HG03025 (cell line): ENCODE measurements around the gene SYN1.

Experiments used
- ATAC-seq: cut with Tn5 transposase; IDR thresholded peaks from one replicate; pipeline ENCODE4 v1.9.1; 2021; ENCODE audit warnings: mild to moderate bottlenecking, moderate library complexity; ENCODE audit not compliant: unreplicated experiment, low FRiP score

Gene SYN1

DNA sequence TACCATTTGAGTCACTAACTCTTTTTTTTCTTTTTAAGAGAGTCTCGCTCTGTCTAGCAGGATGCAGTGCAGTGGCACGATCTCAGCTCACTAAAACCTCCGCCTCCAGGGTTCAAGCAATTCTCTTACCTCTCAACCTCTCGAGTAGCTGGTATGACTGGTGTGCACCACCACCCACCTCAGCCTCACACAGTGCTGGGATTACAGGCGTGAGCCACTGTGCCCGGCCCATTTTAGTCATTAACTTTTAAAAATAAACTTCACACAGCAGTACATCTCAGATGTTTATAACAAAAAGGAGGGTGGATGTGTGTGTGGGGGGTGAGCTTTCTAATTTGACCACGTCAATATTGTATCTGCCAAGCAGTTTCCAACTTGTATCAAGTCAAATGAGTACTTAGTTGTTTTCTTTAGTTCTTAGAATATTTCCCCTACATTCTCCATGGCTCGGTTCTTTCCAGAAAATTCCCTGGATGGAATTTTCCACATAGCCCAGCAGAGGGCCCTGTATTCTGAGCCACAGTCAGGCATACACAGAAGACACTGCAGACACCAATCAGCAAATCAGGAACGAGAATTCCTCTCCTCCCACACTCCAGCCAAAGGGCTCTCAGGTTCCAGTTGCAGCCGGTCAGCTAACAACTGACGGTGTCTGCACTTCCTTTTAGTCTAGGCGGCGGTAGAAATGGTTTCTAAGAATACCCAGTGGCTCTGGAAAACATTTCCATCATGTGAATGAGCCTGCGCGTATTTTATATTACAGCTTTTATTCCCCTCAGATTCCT is 78.7 kb downstream of the SYN1 start:
- ATAC-seq, result no peak

- ATAC-seq, result no peak
Observed at GRCh38 chrX:47539860-47540259, 79.8 kb downstream of the SYN1 start.

DNA sequence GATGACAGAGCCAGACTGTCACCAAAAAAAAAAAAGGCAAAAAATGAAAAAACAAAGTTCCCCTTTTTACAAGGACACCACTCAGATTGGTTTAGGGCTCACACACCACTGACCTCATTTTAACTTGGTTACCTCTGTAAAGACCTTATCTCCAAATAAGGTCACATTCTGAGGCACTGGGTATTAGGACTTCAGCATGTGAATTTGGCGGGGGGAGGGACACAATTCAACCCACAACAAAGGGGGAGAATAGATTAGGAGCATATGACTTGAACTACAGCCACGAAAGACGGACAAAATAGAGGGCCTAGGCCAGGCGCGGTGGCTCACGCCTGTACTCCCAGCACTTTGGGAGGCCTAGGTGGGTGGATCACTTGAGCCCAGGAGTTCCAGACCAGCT is 89.6 kb downstream of the SYN1 start:
- ATAC-seq, result no peak

DNA sequence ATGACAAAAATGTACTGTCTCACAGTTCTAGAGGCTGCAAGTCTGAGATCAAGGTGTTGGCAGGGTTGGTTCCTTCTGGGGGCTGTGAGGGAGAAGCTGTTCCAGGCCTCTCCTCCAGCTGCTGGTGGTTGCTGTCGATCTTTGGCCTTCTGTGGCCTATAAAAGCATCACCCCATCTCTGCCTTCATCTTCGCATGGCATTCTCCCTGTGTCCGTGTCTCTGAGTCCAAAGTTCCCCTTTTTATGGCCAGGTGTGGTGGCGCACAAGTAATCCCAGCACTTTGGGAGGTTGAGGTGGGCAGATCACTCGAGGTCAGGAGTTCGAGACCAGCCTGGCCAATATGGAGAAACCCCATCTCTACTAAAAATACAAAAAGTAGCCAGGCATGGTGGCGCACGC is 90.1 kb downstream of the SYN1 start:
- no peak for ATAC-seq

DNA sequence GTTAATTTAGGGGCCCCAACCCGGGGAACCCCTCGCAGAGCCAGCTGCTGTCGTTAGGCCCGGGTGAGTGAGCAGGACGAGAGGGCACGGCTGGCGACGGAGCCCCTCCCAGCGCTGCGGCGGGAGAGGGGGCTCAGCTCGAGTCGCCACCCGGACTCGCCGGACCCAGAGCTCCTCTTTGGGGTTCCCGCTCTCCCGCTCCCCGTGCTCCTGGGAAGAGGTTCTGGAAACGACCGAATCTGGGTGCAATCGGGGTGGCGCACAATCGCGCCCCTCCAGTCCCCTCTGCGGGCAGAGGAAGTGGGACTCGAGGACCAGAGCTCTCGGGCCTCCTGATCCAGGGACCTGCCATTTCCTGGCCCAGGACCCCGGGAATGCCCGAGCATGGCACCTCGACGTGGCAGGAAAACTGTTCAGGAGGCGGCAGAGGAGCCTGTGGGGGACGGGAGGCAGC is 95.9 kb downstream of the SYN1 start:
- ATAC-seq, result no peak

DNA sequence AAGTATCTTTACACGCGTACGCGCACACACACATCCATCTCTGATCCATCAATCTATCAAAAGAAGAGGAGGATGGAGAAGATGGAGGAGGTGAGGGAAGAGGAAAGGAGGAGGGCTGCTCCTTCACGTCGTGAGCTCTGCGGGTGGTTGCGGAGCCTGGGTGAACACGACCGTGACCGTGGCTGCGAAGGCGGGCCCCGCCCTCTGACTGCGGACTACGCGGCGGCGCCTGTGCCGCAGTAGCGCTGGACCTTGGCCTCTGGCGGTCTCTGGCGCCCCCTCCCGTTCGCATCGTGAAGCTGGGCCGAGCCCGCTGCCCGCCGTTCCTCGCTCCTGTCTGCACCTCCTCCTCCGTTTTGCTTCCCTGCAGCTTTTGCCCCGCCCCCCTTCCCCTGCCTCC is 96.4 kb downstream of the SYN1 start:
- ATAC-seq, result no peak
